Peyer's patch (tissue), 4 donors: Measurements from ENCODE around the gene CNTNAP2. TPM values are rescaled to one million over a fixed set of nuclear protein-coding genes. Genes with fewer than 3 reads are reported as not detected.

ENCODE experiments used
- DNase-seq, 3 donors: peaks; one replicate each; pipeline ENCODE4 v3.0.0-alpha.2; 2017 to 2019
- H3K27ac ChIP-seq, 4 donors: fragments of 200-600 bp; sonication (generic); one replicate each; pipeline ENCODE4 v1.5.1; 2016 to 2019
- H3K27me3 ChIP-seq, 2 donors: fragments of 200-600 bp; sonication (generic); one replicate each; pipeline ENCODE4 v1.5.1; 2019
- H3K36me3 ChIP-seq, 3 donors: fragments of 200-600 bp; sonication (generic); one replicate each; pipeline ENCODE4 v1.5.1; 2016 to 2019
- H3K4me1 ChIP-seq, 4 donors: fragments of 200-600 bp; sonication (generic); one replicate each; pipeline ENCODE4 v1.5.1; 2016 to 2019
- H3K4me3 ChIP-seq, 4 donors: fragments of 200-600 bp; sonication (generic); 1 replicate in 3 of 4; 2 replicates in 1 of 4; pipeline ENCODE4 v1.5.1; 2016 to 2019; ENCODE audit warnings: mild to moderate bottlenecking in 1 of 4
- H3K9me3 ChIP-seq, 4 donors: fragments of 200-600 bp; sonication (generic); one replicate each; pipeline ENCODE4 v1.5.1; 2016 to 2019; ENCODE audit warnings: mild to moderate bottlenecking in 1 of 4
- POLR2A ChIP-seq, 2 donors: fragments of 450-650 bp; IDR thresholded peaks; one replicate each; pipeline ENCODE4 v1.5.1; 2017; ENCODE audit warnings: antibody characterized with exemption in 2 of 2, mild to moderate bottlenecking in 2 of 2, moderate library complexity in 2 of 2
- total RNA-seq, 4 donors: library from RNA; depleted of rRNA; stranded (reverse); fragments of >200 nt; gene quantifications; one replicate each; pipeline ENCODE4 v1.1.0, GENCODE V29; 2016
- TF ChIP-seq, protein P1 (sequence below), 6 experiments: fragments of 450-650 bp in 4 of 6; fragments of 200-600 bp in 2 of 6; sonication (generic) in 1 of 6; IDR thresholded peaks; one replicate each; pipeline ENCODE4 v1.5.1; 2017 to 2019; ENCODE audit warnings: antibody characterized with exemption in 6 of 6, mild to moderate bottlenecking in 3 of 6, moderate library complexity in 1 of 6

The CNTNAP2 gene
- total RNA-seq, 4 donors from 2014 or later, result 1.5 to 4.9 (median 3.6) TPM

DNA sequence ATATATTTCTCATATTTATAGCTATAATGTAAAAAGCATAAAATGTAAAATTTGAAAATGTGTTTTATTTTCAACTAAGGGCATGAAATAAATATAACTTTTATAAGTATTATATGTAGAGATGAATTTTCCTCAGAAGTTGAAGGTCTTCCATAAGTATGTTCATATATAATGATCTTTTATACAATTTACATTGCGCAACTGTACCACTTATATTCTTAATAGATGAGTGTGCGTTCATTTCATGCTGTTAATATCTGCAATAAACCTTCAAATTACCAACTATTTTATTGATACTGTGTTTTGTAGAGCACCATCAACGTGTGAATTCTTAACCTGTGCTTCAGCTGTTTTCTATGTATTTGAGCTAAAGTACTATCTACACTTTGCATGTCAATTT is 285.3 kb downstream of the CNTNAP2 start:
- no peak for DNase-seq
- no peaks in the 10 kb centered on the region for H3K27me3 ChIP-seq
- no peaks in the 10 kb centered on the region for H3K4me1 ChIP-seq

DNA sequence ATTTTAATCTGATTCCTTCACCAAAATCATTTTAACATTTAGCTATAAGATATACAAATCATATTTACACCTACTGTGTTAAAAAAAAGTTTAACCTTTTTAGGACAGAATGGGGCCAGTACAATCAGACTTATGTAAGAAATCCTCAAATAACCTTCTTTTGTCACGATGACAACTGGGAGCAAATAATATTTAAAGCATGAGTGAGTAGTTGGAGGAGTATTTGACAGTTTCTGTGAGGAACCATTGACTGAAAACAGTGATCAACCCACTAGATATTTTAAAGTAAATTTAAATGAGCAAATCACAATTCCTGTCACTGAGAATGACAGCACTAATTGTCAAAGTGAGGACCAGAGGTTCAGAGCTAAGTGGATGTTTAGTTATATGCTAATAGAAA is 289.1 kb downstream of the CNTNAP2 start:
- H3K27me3 ChIP-seq, result no peaks in the 10 kb centered on the region

More for the DNA sequence above, 285.3 kb downstream of the CNTNAP2 start:
- H3K4me3 ChIP-seq, result no peak overlapping the region
- no peaks in the 10 kb centered on the region for H3K9me3 ChIP-seq
- TF ChIP-seq, protein P1, sequence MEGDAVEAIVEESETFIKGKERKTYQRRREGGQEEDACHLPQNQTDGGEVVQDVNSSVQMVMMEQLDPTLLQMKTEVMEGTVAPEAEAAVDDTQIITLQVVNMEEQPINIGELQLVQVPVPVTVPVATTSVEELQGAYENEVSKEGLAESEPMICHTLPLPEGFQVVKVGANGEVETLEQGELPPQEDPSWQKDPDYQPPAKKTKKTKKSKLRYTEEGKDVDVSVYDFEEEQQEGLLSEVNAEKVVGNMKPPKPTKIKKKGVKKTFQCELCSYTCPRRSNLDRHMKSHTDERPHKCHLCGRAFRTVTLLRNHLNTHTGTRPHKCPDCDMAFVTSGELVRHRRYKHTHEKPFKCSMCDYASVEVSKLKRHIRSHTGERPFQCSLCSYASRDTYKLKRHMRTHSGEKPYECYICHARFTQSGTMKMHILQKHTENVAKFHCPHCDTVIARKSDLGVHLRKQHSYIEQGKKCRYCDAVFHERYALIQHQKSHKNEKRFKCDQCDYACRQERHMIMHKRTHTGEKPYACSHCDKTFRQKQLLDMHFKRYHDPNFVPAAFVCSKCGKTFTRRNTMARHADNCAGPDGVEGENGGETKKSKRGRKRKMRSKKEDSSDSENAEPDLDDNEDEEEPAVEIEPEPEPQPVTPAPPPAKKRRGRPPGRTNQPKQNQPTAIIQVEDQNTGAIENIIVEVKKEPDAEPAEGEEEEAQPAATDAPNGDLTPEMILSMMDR (IDR thresholded peaks at IDR 0.05), result no peak
- TF ChIP-seq POLR2A (IDR thresholded peaks at IDR 0.05), result no peak
- no peak overlapping the region for H3K27ac ChIP-seq
- H3K36me3 ChIP-seq, result no peaks in the 10 kb centered on the region

DNA sequence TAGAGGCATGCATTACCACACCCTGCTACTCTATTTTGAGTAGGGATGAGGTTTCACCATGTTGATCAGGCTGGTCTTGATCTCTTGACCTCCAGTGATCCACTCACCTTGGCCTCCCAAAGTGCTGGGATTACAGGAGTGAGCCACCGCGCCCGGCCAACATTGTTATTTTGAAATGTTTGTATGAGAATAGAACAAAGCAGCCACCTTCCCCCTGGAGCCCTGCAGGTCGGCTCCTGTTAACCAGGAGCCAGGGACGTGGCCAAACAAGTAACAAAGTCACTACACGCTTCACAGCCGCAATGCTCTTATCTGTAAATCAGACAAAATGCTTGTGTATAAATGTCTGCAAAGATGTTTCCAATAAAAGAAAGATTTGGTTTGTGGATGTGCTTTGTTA is 295.4 kb downstream of the CNTNAP2 start:
- no peak overlapping the region for H3K27ac ChIP-seq
- no peak for DNase-seq
- H3K9me3 ChIP-seq, result no peaks in the 10 kb centered on the region
- H3K4me3 ChIP-seq, result no peak overlapping the region
- no peaks in the 10 kb centered on the region for H3K36me3 ChIP-seq
- TF ChIP-seq, protein P1 (IDR thresholded peaks at IDR 0.05), result no peak
- no peak for TF ChIP-seq POLR2A (IDR thresholded peaks at IDR 0.05)
- H3K4me1 ChIP-seq, result no peaks in the 10 kb centered on the region
- H3K27me3 ChIP-seq, result no peaks in the 10 kb centered on the region

More for the DNA sequence above, 289.1 kb downstream of the CNTNAP2 start:
- no peaks in the 10 kb centered on the region for H3K9me3 ChIP-seq
- H3K27ac ChIP-seq, result no peak overlapping the region
- H3K4me1 ChIP-seq, result no peaks in the 10 kb centered on the region
- no peaks in the 10 kb centered on the region for H3K36me3 ChIP-seq
- DNase-seq, result no peak
- no peak overlapping the region for H3K4me3 ChIP-seq
- TF ChIP-seq, protein P1 (IDR thresholded peaks at IDR 0.05), result no peak
- TF ChIP-seq POLR2A (IDR thresholded peaks at IDR 0.05), result no peak

DNA sequence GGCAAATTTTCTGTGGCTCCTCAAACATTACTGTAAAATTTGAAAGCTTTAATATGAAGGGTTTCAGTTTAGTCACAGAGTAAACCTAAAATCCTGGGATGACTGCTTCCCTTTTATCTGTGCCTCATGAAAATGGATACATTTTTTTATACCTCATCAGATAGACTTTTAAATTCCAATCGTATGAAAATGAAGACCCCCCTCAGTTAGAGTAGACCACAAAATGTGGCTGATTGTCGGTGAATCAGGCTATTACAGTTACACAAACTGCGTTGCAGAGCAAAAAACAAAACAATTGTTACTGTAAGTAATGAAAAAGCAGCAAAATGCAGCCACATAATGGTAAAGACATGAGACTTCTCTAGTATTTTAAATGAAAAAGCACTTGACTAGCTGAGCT is 296.2 kb downstream of the CNTNAP2 start:
- H3K27me3 ChIP-seq, result no peaks in the 10 kb centered on the region
- H3K9me3 ChIP-seq, result no peaks in the 10 kb centered on the region
- no peaks in the 10 kb centered on the region for H3K4me1 ChIP-seq
- no peak overlapping the region for H3K4me3 ChIP-seq
- no peak for DNase-seq
- no peak overlapping the region for H3K27ac ChIP-seq
- TF ChIP-seq, protein P1 (IDR thresholded peaks at IDR 0.05), result no peak
- no peak for TF ChIP-seq POLR2A (IDR thresholded peaks at IDR 0.05)
- H3K36me3 ChIP-seq, result no peaks in the 10 kb centered on the region

DNA sequence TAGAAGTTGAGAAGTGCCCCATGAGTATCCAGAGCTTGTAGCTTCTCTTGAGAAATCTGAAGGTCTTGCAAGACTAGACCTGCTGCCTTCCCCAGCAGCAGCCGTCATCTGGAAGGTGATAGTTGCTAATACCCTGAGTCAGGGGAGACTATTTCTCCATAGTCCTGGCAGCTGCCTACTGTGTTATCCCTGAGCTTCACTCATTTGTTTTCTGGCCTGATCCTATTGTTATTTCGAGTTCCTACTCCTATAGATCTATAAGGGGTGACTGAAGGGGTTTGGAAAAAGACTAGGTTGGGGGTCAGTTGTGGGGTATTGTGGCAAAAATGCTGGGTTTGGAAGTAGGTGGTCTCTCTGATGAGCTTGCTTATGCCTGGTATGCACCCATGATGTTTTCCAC is 297.8 kb downstream of the CNTNAP2 start:
- Histone ChIP-seq H3K9me3 (no peaks in the 10 kb centered on the region), H3K4me1 (no peaks in the 10 kb centered on the region), H3K27ac (no peak overlapping the region), H3K4me3 (no peak overlapping the region), H3K27me3 (no peaks in the 10 kb centered on the region), H3K36me3 (no peaks in the 10 kb centered on the region)
- TF ChIP-seq POLR2A (IDR thresholded peaks at IDR 0.05), result no peak
- TF ChIP-seq, protein P1 (IDR thresholded peaks at IDR 0.05), result no peak
- DNase-seq, result no peak

DNA sequence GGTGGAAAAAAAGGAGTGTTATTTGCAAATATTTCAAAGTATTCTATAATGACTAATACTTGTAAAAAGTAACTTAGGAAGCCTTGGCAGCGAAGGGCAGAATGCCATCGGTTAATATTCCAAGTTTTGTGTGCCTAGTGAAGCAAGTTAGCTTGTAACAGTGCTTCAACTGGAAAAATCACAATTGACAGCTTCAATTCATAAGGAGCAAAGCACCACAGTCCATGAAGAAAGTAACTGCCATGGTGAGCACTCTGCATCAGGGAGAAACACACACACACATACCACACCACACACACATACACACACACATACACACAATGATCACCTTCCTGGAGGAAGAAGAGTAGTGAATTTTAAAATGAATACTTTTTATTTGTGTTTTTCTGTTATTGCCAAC is 298.3 kb downstream of the CNTNAP2 start:
- no peak for TF ChIP-seq POLR2A (IDR thresholded peaks at IDR 0.05)
- TF ChIP-seq, protein P1 (IDR thresholded peaks at IDR 0.05), result no peak

More for the DNA sequence above, 298.3 kb downstream of the CNTNAP2 start:
- H3K36me3 ChIP-seq, result no peaks in the 10 kb centered on the region
- no peaks in the 10 kb centered on the region for H3K27me3 ChIP-seq
- H3K4me1 ChIP-seq, result no peaks in the 10 kb centered on the region
- H3K4me3 ChIP-seq, result no peak overlapping the region
- DNase-seq, result no peak
- no peaks in the 10 kb centered on the region for H3K9me3 ChIP-seq
- H3K27ac ChIP-seq, result no peak overlapping the region
